Stimulated activated CD8-positive, alpha-beta memory T cell treated with anti-CD3 and anti-CD28 coated beads, Interleukin-12 subunit alpha, Interleukin-12 subunit beta, amount 100 ng/mL, for 24 hours (primary cell): ENCODE results near the gene RHEB.

Experiments
- DNase-seq: peaks from one replicate; pipeline ENCODE4 v3.0.0-alpha.2; 2020; ENCODE audit errors: extremely low read depth

RHEB gene

DNA sequence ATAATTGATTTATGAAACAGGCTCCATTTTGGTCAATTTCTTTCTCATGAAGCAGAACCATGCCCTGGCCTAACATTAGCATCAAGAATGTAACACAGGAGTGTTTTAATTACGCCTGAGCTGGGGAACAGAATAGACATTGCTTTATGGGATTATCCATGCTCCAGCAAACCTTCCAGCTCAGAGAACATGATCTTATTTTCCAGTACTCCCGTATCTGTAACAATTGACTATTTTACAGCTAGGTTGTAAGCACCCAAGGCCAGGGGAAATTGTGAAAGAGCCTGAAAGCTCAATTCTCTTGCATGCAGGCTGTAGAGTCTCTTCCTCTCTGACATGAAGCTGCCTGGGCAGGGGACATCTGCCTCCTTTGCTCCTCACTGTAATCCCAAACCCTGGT, 49.0 kb downstream of the RHEB start:
- no peak for DNase-seq

DNA sequence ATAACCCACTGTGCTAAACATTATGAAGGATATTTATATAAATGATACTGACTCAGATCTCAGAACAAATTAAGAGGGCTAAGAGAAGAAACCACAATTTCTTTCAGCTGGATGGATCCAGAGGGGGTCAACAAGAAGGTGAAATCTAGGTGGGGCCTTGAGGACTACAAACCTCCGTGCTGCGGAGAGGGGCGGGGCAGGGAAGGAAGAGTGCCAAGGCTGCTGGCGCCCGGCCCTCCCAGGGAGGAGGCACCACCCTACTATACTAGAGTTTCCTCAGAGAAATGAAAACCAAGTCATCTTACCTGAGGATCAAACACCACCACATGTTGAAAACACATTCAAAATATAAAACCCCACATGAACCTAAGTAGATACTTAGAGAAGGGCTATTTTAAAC, 50.4 kb downstream of the RHEB start:
- no peak for DNase-seq

DNA sequence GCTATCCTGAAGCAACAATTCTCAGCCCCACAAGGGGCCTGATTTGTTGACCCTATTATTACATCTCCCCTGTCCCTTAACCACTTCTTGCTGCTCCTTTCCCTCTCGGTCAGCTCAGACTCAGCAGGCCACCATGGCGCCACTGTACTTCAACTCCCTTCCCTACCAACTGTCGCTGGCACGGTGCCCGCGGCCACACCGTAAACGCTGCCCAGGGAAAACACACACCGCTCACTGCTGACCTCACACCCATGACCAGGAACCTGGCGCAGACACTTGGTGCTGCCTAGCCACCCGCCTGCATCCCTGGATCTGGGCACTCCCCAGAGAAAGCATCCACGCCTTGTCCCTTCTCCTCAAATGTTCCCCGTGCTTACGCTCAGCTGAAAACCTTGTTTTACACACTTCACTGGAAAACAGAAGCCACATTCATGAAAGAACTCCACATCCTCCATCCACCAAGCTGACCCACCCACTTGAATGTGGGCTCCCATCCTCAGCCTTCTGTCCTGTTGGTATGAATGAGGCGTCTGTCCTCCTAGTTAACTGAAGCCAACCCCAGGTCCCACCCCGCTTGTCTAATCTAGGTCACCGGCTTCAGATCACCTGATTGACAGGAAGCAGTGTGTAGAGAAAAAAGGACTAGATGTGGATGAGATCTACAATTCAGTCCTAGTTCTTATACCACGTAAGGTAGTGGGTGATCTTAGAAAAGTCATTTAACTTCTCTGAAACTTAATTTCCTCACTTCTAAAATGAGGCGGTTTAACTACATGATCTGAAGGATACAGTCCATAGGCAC, 51.3 kb downstream of the RHEB start:
- DNase-seq: no peak

DNA sequence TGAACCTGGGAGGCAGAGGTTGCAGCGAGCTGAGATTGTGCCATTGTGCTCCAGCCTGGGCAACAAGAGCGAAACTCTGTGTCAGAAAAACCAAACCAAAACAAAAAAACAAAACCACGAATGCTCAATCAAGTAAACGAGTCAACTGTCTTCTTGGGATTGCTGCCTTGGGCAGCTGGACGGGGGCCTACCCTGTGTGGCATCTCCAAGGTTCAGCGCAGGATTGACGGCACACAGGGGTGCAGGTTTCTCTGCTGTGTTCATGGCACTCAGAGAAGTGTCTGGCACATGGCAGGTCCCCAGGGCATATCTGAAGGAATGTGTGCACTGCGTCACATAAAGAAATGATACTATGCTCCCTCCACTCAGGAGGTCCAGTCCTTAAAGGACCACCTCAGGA, 54.5 kb downstream of the RHEB start:
- no peak for DNase-seq

DNA sequence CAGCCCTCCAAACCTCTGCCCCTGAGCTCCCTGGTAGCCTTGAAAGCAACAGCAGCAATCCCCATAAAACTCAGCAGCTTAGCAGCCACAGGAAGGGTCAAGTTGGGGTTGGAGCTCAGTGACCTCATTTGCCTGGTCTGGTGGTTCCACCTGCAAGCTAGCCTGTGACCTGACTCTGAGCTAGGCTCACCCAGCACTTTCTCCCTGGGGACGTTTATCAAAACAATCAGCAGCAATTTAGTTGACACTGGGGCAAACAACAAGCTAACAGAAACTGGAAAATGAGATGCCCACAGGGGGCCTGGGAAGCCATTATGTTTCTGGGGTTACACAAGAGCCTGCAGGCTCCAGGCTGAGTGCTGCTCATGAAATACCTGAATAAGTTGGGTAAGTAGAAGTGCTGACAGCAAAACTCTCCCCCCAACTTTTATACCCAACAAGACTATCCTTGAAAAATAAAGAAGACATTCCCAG, 57.4 kb downstream of the RHEB start:
- no peak for DNase-seq

DNA sequence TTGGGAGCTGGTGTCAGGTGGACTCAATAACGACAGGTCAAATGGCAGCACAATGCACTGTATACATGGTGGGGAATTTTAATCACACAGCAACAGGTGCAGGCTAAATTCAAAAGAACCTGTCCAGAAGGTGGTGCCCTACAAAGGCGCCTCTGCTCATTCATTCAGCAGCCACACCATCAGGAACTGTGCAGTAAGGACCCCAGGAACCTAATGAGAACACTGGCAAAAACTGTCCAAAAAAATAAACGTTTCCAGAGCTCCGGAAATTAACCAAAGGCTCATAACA, 57.8 kb downstream of the RHEB start:
- no peak for DNase-seq

DNA sequence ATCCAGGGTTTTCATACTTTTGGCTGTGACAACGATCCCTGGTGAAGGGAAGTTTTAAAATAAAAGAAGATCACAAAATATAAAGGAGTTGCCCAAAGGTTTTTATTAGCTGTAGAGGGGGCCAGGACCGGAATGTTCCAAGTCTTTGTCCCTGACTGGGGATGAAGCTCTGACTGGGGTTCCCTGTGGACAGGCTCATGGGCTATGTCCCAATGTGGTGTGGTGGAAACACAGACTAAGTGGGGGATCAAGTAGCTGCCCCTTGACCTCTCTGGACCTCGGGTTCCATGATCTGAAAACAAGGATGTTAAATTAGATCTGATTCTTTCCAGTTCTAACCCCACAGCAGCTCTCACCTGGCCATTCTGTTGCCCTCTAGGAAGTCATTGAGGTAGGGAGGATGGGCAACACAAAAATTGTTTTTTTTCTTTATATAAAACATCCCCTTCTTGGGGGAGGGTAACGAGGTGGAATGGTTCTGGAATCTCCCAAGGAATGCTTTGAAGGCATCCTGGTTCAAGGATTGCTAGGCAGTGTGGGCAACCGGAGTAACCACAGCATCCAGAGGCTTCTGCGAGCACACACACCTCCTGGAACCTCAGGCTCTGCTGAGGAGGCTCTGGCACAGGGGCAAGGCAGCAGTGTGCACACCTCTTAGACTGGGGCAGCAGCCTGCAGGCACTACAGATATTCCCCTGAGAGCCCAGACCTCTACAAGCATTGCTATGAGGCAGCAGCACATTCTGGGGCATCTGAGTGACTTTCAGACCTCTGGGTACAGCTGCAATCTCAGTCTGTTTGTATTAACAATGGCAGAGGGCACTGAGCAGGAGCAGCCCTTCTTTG, 58.4 kb downstream of the RHEB start:
- DNase-seq: no peak

DNA sequence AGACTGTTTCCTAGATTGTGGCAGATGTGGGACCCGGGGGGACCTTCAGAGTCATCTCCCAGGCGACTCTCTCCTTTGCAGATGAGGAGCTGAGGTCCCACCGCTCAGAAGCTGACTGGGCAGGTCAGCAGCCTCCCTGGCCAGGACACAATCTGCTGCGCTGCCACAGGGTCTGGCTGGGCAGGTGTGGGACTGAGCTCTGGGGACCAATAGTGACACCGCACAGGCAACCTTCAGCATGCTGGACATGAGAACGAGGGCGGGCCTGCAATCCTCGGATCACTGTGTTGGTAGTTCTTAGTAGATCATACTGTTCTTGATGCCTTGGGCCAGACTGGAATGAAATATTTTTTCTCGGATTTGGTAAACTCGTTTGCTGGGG, 59.2 kb downstream of the RHEB start:
- DNase-seq: no peak

DNA sequence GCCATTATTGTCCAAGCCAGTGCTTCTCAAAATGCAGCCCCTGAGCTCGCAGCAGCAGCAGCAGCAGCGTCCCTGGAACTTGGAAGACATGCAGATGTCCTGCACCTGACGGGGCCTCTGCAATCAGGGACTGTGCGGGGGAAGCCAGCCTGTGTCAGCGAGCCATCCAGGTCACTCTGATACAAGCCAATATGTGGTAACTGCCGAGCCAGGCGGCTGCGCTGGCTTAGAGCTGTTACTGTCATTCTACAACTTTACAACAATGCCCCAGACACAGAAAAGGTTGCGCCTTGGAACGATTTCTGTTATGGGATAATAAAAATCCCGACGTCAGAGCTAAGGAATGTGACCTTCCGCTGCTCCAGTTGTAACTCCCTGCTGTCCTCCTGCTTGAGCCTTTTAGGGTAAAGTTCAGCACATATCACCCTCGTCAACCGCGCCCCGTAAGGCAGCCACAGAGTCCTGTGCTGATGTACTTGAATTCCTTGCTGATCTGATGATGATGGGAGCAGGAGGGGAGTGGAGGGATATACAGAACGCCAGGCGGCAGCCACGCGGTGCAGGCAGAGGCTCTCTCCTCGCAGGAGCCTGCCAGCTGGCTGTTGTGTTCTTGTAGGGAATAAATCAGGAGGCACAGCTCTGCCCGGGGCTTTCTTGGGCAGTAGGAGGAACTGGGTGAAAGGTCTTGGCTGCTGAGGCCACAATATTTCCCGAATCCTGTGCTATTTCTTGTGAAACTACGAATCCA, 59.8 kb downstream of the RHEB start:
- DNase-seq: no peak

DNA sequence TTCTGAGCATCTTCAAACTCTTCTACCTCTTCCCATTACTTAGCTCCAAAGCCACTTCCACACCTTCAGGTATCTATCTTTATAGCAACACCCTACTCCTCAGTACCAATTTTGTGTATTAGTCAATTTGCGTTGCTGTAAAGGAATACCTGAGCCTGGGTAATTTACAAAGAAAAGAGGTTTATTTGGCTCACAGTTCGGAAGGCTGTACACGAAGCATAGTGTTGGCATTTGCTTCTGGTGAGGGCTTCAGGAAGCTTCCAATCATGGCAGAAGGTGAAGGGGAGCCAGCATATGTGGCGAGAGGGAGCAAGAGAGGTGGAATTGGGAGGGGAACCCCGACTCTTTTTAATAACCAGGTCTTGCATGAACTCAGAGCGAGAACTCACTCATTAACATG, 62.2 kb downstream of the RHEB start:
- no peak for DNase-seq

DNA sequence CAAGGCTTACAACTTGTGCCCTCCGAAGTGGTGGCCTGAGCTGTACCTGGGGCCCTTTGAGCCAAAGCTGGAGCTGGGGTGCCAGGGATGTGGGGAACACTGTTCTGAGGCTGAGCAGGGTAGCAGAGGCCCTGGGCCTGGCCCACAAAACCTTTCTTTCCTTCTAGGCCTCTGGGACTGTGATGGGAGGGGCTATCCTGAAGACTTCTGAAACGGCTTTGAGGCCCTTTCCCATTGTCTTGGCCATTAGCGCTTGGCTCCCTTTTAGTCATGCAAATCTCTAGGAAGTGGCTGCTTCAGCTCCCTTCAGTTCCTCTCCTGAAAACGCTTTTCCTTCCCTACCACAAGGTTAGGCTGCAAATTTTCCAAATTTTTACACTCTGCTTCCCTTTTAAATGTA, 62.9 kb downstream of the RHEB start:
- DNase-seq: no peak

DNA sequence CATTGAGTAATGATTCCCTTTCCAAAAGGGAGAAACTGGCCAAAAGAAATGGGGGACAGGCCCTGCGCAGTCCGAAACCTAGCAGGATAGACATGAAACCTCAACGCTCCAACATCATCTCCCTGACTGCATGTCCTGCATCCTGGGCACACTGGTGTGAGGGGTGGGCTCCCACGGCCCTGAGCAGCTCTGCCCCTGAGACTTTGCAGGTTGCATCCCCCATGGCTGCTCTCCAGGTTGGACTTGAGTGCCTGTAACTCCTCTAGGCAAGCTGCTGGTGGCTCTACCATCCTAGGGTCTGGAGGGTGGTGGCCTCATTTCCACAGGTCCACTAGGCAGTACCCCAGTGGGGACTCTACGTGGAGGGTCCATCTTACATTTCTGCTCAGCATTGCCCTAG, 63.4 kb downstream of the RHEB start:
- DNase-seq: no peak

DNA sequence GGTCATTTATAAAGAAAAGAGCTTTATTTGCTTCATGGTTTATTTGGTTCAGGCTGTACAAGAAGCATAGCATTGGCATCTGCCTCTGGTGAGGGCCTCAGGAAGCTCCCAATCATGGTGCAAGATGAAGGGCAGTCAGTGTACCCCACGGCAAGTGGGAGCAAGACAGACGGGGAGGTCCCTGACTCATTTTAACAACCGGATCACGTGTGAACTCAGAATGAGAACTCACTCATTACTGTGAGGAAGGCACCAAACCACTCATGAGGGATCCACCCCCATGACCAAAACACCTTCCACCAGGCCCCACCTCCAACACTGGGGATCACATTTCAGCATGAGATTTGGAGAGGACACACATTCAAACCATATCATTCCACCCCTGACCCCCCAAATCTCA, 64.0 kb downstream of the RHEB start:
- DNase-seq: no peak

DNA sequence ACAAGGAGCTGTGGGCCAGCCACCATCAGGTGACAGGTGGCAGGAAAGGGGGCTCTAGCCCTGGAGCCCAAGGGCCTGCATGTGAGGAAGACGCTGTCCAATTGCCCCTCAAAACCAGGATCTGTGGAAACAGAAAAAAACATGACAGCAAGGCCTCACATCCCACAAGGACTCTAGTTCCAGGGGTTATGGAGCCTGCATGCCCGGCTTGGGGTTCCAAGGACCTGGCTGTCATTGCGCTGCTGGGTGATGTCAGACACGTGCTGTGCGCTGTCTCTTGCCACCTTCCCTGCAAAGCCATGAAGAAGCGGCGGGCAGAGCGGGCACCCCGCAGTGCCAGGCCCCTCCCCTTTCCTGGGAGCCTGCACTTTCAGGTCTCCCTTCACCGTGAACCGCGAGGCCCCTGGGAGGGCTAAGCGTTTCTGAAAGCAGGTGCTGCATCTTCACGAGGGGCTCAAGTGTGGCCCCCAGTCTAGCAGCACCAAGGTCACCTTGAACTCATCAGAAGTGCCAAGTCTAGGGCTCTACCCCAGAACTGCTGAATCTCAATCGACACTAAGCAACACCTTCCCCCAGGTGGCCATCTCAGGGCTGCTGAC, 64.7 kb downstream of the RHEB start:
- no peak for DNase-seq

DNA sequence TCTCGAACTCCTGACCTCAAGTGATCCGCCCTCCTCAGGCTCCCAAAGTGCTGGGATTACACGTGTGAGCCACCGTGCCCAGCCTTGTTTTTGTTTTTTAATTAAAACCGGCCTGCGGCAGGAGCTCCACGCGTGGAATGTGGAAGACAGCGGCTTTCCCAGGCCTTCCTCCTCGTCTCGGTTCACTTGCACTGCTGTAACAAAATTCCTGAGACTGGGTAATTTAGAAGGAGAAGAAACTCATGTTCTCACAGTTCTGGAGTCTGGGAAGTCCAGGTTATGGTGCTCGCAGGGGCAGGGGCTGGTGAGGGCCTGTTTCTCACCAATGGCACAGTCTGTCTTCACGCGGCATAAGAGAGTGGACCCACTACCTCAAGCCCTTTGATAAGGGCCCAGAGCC, 65.4 kb downstream of the RHEB start:
- no peak for DNase-seq

DNA sequence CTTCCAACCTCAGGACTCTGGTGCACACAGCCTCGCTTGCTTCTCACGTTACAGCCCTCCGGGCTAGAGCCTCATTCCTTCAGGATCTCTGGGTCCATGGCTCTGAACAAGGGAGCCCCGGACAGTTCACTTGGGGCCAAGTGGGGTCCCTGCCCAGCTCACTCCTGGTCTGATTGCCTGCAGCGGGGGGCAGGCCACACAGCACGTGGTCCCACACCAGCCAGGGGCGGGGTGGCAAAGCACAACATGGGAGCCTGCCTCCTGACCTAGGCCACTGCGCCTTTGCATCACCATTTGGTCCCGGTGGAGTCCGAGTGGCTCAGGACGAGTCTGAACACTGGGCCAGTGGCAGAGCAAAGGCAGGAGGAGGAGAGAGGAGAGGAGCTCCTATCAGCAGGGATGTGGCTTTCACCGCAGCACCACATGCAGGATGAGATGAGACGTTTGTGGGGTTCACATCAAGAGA, 66.3 kb downstream of the RHEB start:
- DNase-seq: no peak

DNA sequence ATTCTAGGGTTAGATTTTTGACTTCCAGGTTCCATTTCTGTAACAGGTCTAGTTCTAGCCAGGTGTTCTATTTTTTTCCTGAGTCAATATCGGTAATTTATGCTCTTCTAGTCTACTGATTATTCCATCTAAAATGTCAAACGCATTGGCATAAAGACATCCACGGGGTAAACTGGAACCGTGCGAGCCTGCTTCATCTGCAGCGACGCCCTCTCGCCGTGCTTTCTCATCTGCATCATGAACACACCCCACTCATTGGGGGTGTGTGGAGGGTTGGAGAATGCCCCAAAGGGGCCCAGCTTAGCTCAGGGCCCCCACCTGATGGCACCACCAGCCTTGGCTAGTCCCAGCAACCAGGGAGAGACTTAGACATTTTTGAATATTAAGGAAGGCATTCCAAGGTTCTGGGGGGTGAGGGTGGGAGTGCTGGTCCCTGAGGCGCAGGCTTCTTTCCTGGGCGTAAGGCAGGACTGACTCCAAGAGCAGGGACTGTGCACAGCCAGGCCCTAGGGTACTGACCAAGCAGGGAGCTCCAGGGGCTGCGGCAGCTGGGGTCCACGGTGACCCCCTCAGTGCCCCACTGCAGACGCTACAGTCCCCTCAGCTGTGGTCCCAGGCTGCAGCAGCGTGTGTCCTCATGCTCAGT, 66.9 kb downstream of the RHEB start:
- no peak for DNase-seq

DNA sequence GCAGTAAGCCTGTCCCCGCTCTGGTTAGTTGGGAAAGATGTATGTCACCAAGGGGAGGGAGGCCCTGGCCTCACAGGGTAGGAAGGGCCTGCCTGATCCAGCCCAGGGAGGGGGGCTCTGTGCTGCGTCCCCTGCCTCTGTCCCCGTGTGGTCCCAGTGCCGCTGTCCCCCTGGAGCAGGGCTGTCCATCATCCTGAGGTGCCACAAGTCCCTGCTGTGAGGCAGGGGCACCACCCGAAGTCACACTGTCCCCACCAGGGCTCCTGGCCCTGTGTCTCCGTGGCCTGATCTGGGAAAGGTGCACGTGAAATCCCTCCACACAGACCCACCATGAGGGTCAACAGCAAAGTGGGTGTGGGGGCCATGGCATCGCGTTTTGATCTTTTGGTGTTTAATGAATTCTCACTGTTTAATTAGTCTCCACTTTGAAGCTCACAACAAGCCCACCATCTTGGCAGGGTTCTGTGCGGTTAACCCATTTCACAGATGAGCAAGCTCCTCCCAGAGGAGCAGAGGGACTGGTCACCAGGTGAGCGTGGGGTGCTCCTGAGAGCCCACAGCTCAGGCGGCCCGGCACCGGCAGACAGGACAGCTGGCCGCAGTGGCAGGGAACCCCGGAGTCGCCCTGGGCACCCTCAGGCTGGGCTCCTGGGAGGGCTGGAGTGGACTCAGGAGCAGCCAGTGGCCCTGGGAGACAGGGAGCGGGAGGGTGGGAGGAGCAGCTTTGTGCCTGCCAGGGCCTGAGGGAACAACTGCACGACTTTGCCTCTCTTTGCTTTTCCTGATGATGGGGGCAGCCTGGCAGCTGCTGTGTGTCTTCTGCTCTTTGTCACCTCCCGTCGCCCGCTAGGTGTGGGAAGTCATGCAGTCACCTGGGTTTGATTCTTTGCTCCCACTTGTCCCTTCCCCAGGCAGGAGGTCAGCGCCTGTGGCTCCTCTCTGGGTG, 67.8 kb downstream of the RHEB start:
- DNase-seq: no peak

DNA sequence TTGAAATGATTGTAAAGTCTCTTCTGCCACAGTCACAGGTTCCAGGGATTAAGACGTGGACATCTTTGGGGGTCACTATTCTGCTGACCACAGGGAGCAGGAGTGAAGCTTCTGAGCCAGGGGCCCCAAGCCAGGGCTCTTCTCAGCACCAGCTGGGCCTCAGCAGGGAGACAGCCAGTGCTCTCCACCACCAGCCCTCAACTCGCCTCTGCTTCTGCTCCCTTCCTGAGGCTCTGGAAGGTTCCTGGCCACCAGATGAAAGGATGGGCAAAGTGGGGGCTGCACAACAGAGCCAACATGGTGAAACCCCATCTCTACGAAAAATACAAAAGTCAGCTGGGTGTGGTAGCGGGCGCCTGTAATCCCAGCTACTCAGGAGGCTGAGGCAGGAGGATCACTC, 68.5 kb downstream of the RHEB start:
- no peak for DNase-seq

DNA sequence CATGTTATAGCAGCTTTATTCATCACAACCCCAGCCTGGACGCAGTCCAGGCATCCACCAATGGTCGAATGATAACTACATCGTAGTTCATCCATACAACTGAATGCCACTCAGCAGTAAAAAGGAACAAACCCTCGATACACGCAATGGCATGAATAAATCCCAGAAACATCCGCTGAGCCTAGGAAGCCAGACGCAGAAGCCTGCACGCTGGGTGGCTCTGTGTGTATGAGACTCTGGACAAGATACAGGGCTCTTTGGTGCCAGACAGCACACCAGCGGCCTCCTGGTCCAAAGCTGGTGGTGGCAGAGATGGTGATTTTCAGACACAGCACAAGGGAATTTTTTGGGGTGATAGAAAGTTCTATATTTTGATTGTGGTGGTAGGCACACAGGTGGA, 69.7 kb downstream of the RHEB start:
- no peak for DNase-seq
